Measurements from ENCODE around the gene IPO4.

Gene IPO4

GRCh38 chr14:24194186-24194872, 5.7 kb upstream of the IPO4 start:
- DNase-seq = no peak

- no peak for DNase-seq
Measured at GRCh38 chr14:24192933-24193332, 4.3 kb upstream of the IPO4 start.

- no peak for DNase-seq
Measured at GRCh38 chr14:24190416-24190815, 1.8 kb upstream of the IPO4 start.

- no peak for DNase-seq
Measured at GRCh38 chr14:24189460-24189859, 844 bp upstream of the IPO4 start.

GRCh38 chr14:24189059-24189375, 401 bp upstream of the IPO4 start:
- DNase-seq = no peak

GRCh38 chr14:24187539-24187915, 1.1 kb downstream of the IPO4 start:
- no peak for DNase-seq

GRCh38 chr14:24186831-24187538, 1.6 kb downstream of the IPO4 start:
- DNase-seq = no peak

GRCh38 chr14:24185741-24186140, 2.9 kb downstream of the IPO4 start:
- DNase-seq = no peak

- DNase-seq = no peak
Measured at GRCh38 chr14:24185026-24185425, 3.6 kb downstream of the IPO4 start.

- no peak for DNase-seq
Measured at GRCh38 chr14:24184104-24184970, 4.3 kb downstream of the IPO4 start.

GRCh38 chr14:24183014-24183481, 5.6 kb downstream of the IPO4 start:
- no peak for DNase-seq

GRCh38 chr14:24182110-24182882, 6.3 kb downstream of the IPO4 start:
- no peak for DNase-seq

GRCh38 chr14:24181371-24182077, 7.1 kb downstream of the IPO4 start:
- no peak for DNase-seq

- no peak for DNase-seq
Measured at GRCh38 chr14:24179961-24180796, 8.4 kb downstream of the IPO4 start.

GRCh38 chr14:24179294-24179960, 9.2 kb downstream of the IPO4 start:
- DNase-seq = no peak

GRCh38 chr14:24178399-24179178, 10.0 kb downstream of the IPO4 start:
- no peak for DNase-seq

GRCh38 chr14:24177891-24178290, 10.7 kb downstream of the IPO4 start:
- DNase-seq = no peak

GRCh38 chr14:24177041-24177825, 11.4 kb downstream of the IPO4 start:
- no peak for DNase-seq

GRCh38 chr14:24176599-24176998, 12.0 kb downstream of the IPO4 start:
- DNase-seq = no peak

Measured in activated gamma-delta T cell (primary cell).